KOPT-K1 (cell line): ENCODE data around the gene DMRT3.

Source experiments
- H3K27ac ChIP-seq: fragments of 200-600 bp; sonication (generic); 2 replicates; pipeline ENCODE4 v1.5.1; 2016; ENCODE audit warnings: antibody characterized with exemption, mild to moderate bottlenecking, low read depth, low read length; ENCODE audit not compliant: poor library complexity, severe bottlenecking
- H3K36me3 ChIP-seq: fragments of 200-600 bp; sonication (generic); 2 replicates; pipeline ENCODE4 v1.5.1; 2017; ENCODE audit warnings: antibody characterized with exemption, mild to moderate bottlenecking, low read length, moderate library complexity; ENCODE audit not compliant: insufficient read depth
- H3K9me3 ChIP-seq: fragments of 200-600 bp; sonication (generic); 2 replicates; pipeline ENCODE4 v1.5.1; 2017; ENCODE audit warnings: antibody characterized with exemption, low read length, mild to moderate bottlenecking; ENCODE audit not compliant: insufficient read depth, poor library complexity, severe bottlenecking

DMRT3 gene

GRCh38 chr9:965497-965896 lies 11.0 kb upstream of the DMRT3 start:
- no peaks in the 10 kb centered on the region for H3K9me3 ChIP-seq

GRCh38 chr9:966870-967269 lies 9.6 kb upstream of the DMRT3 start:
- H3K36me3 ChIP-seq = no peaks in the 10 kb centered on the region
- H3K27ac ChIP-seq = no peak overlapping the region
- no peaks in the 10 kb centered on the region for H3K9me3 ChIP-seq

More at GRCh38 chr9:965497-965896, 11.0 kb upstream of the DMRT3 start:
- H3K27ac ChIP-seq = no peak overlapping the region
- H3K36me3 ChIP-seq = no peaks in the 10 kb centered on the region

GRCh38 chr9:967436-967835 lies 9.0 kb upstream of the DMRT3 start:
- no peaks in the 10 kb centered on the region for H3K36me3 ChIP-seq
- H3K9me3 ChIP-seq = no peaks in the 10 kb centered on the region
- no peak overlapping the region for H3K27ac ChIP-seq

DNA sequence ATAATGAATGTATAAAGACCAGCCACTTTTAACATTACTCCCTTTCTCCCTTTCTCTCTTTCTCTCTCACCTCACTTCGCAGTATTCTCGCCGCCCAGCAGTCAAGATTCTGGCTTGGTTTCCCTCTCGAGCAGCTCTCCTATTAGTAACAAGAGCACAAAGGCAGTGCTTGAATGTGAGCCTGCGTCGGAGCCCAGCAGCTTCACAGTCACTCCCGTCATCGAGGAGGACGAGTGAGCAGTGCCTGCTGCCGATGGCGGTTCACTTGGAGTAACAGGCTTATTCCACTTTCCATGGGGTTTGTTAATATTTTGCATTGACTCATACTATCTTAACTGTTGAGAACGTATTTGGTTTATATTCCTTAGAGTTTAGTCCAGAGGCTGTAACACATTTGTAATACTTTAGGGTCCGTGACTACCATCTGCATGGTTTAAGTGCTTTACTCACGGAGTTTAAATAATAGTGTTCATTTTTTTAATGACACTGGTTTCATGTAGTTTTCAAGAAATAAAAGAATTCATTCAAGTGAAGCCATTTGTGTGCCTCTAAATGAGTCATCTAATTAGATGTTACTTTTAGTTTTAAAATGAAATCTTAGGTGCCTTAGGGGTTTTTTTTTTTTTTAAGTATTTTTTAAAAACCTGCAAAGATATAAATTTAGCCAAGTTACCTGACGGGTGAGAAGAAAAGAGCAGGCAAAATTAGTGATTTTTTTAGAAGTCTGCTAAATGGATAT lies 8.4 kb upstream of the DMRT3 start:
- Histone ChIP-seq H3K36me3 (no peaks in the 10 kb centered on the region), H3K27ac (no peak overlapping the region), H3K9me3 (no peaks in the 10 kb centered on the region)

DNA sequence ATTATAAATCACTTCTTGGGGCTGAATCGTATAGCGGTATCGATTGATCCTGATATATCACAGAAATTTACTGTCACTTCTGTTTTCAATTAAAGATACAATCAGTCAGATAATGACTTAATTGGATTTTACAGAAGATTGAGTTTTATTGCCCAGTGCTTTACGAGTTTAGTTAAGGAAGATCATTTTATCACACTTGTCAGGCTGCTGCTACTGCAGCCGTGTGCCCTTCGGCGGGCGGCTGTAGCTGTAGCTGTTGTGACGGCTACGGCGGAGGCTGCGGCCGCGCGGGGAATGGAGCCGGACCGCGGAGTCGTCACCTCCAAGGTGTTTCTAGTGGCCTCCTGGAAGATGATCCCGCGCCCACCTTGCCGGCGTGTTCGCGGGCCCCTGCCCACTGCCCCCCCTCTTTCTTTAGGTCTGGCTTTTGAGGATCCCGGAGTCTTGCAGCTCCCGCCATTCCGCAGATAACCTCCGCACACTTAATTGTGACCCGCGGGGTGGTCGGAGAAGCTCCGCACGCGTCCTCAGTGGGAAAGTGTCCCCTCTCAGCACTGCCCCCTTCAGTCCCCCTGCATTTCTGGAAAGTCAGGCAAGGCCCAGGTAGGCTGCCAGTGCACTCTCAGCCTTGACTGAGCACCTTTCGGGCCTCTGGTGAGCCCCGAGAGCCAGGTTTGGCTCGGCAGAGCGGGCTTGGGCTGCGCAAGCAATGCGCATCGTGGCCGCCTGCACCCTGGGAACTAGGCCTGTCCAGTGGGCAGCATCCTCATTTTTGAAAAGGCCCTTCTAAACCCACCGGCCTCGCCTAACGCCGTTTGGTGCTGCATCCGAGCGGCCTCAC lies 6.9 kb upstream of the DMRT3 start:
- peaks cover 7% of the 10 kb centered on the region for H3K9me3 ChIP-seq

DNA sequence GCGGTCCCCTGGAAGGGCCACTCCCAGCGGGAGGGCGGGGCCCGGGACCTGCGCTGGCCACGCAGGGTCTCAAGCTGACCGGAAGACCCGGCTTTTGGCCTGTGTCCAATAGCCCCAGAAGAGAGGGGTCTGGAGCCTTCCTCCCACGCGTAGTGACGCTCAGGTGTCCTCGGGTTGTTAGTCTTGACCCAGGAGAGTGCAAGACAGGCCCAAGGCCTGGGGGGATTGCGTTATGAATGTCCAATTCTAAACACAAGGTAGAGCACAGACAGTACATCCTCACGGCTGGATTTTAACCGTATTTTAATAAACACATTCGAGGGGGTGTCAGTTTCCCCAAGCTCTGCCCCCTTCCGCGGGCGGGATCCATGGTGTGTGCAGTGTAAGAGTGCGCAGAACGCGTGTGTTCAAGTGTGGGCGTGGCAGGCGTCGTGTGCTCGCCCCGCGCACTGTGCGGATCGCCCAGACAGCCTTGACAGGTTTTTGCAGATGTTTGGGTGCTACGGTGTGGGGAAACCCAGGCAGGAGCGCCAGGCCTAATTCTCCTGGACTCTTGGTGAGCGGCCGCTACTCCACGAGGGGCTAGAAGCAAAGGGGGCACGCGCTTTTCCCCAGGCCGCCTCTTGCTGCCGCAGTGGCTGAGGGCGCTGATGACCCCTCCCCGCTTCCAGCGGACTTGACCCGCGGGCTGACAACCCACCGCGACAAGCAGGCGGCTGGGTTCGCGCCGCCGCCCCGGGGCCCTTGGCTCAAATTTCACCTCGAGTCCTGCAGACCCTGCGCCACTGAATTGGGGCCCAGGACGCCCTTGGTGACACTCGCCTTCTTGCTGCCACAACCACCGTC lies 6.1 kb upstream of the DMRT3 start:
- Histone ChIP-seq H3K27ac (no peak overlapping the region), H3K36me3 (no peaks in the 10 kb centered on the region), H3K9me3 (peaks cover 7% of the 10 kb centered on the region)

More for the DNA sequence above, 6.9 kb upstream of the DMRT3 start:
- Histone ChIP-seq H3K36me3 (no peaks in the 10 kb centered on the region), H3K27ac (no peak overlapping the region)

DNA sequence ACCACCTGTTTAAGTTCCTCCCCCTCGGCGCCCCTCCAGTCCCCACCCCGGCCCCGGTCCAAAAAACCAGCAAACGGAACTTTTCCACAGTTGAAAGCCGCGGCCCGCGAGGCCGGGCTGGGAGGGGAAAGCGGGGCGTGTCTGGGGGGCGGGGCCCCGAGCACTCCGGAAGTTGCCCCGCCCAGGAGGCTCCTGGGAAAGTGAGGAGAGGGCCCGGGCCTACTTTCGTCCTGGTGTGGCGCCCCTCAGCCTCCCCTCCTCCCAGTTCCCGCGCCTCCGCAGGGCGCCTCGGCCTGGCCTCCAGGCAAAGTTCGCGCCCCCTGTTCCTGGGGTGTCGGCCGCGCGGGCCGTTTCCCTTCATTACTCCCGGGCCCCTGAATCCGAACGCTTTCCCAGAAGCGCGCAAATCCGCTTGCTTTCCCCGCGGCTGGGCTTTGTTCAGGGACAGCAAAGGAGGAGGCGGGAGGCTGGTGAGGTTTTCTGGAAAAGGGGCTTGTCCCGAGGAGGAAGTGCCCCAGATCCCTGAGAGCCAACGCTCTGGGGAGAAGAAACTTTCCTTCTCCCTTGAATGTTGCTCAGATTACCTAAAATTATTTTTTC lies 4.5 kb upstream of the DMRT3 start:
- H3K36me3 ChIP-seq = no peaks in the 10 kb centered on the region
- H3K27ac ChIP-seq = no peak overlapping the region
- H3K9me3 ChIP-seq = peaks cover 7% of the 10 kb centered on the region

DNA sequence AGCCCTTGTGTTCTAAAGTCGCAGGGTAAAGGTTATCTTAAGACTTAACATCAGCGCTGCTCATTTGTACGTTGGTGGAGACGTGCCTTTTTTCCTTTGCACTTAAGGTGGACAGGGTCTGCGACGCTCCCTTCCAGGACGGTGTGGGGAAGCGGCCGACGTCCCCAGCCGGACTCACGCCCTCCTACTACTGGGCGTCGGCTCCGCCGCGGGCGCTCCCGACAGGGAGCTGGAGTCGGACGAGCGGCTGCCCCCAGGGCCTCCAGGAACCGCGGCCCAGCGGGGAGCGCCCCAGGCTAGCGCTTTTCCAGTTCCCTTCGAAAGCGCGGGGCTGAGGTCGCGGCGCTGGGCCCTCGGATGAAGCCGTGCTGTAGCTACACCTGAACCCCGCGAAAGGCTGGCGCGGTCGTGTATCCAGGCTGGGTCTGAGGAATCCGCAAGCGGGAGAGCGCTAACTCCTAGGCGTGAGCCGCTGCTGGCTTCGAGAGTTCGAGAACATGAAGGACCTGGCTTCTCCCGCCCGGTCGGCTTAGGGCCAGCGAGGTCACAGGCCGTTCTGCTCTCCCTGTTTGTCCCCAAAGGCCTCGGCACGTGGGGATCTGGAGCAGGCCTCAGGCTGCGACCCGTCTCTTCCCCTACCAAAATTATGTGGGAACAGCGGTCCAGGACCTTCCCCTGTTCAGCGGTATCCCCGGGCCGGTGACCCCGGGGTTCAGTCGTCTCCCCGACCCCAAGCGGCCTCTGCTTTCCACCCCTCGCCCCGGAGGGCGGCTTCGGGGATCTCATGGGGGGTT lies 3.8 kb upstream of the DMRT3 start:
- Histone ChIP-seq H3K27ac (no peak overlapping the region), H3K36me3 (no peaks in the 10 kb centered on the region), H3K9me3 (peaks cover 7% of the 10 kb centered on the region)

DNA sequence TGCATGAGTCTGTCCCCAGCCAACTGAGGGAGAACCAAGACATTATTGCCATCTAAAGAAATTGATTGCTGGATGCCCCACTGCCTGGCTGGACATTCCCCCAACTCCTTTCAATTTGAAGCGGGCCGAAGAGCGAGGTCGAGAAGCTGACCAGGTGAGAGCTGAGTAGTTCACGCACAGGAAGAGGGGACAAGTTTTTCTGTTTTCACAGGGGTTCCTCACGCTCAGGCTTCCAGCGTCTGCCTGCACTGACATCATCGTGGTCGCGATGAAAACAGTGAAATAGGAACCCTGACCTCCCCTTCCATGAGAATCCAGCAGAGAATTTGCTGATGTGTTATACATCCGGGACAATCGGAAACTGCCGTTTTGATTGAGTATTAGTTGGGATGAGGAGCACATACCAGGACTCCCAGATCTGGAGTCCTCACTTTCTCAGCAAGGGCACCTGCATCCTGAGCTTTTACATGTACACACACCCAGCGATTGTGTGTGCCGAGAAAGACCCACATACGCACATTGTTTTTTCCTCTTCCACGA lies 3.1 kb upstream of the DMRT3 start:
- peaks cover 7% of the 10 kb centered on the region for H3K9me3 ChIP-seq
- no peak overlapping the region for H3K27ac ChIP-seq
- no peaks in the 10 kb centered on the region for H3K36me3 ChIP-seq

DNA sequence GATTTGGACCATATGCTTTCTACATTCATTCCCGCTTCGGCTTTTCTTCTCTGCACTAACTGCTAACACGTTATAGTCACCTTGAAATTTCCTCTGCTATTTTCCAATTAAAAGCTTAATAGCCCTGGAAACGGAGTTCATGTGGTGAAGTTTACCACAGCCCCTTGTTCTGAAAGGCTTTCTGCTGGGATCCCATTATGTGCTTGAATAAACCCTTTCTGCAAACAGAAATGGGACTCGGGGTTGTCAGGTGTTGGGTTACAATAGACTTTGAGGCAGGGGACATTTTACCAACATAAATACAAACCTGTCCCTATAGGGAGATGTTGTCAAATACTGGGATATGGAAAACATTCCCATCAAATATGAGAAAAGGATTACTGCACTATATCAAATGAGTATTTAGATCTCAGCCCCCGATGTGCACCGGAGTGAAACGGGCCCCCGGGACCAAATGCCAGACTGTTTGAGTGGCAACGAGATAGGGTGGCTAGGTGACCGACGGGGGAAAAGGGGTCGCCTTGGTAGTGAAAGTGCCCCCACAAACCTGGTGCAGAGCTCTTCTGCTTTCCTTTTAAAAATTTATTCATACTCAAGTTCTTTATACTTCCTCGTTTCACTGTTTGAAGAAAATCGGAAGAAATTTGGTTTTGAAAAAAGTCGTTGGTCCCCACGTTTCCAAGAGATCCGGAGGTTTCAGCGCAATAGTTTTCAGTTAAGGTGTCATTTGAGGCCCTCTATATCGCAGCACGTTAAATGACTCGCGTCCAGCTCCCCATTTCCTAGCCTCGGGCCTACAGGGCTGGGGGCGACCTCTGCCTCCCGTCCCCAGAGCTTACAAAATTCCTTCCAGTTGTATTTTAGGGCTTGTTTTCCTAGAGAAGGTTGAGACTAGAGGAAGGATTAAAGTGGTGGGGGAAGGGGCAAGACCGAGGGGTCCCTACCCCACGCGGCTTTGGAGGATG lies 2.1 kb upstream of the DMRT3 start:
- no peaks in the 10 kb centered on the region for H3K36me3 ChIP-seq
- H3K9me3 ChIP-seq = peaks cover 7% of the 10 kb centered on the region
- H3K27ac ChIP-seq = no peak overlapping the region

DNA sequence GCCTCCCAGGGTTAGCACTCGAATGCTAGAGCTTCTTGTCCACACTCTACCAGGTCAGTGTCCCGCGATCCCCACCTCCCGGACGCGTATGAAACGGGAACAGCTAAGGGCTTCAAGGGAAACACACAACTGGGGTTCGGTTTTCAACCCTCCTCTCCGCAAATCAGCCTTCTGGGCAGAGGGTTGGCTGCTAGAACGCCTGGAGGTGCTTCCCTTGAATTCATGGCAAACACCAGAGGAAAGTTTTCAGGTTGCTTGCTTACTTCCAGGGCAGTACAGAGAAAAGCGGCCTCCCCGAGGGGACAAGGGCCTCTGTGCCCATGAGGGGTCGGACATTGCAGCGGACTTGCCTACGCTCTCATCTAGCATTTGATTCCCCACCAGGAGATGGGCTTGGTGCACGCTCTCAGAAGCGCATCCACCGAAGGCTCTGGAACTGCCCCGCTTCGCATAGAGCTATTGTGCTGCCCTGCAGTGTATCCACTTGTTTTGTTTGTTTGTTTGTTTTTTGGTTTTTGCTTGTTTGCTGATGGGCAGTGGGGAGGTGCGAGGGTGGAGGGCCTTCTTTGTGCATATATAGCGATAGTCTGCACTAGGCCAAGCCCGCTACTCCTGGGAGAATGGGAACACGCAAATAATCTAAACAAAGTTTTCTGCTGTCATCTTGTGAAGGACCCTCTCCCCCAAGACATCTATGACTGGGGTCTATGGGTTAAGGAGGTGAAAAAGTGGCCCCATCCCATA lies 1.3 kb upstream of the DMRT3 start:
- H3K27ac ChIP-seq = no peak overlapping the region
- no peaks in the 10 kb centered on the region for H3K36me3 ChIP-seq
- peaks cover 7% of the 10 kb centered on the region for H3K9me3 ChIP-seq

GRCh38 chr9:975740-976257 lies 656 bp upstream of the DMRT3 start:
- Histone ChIP-seq H3K36me3 (no peaks in the 10 kb centered on the region), H3K9me3 (peaks cover 7% of the 10 kb centered on the region), H3K27ac (no peak overlapping the region)
